Measurements from ENCODE around the gene TJP3.

GRCh38 chr19:3778899-3779723, 70.9 kb downstream of the TJP3 start:
- TF ChIP-seq CTCF (IDR thresholded peaks at IDR 0.05) (no peak), POLR2A (IDR thresholded peaks at IDR 0.05) (no peak)
